Lower lobe of right lung (tissue), 2 donors: Measurements from ENCODE around the gene RSAD1. TPM values are rescaled to one million over a fixed set of nuclear protein-coding genes. Genes with fewer than 3 reads are reported as not detected.

ENCODE experiments used
- ATAC-seq, 2 donors: fragments of 200-7000 bp; cut with Tn5 transposase; one replicate each; pipeline ENCODE4 v1.9.1; 2020 to 2022; ENCODE audit warnings: mild to moderate bottlenecking in 2 of 2, moderate library complexity in 2 of 2
- DNase-seq: peaks from one replicate; pipeline ENCODE4 v3.0.0-alpha.2; 2020
- H3K27ac ChIP-seq: fragments of 200-600 bp; one replicate; pipeline ENCODE4 v1.8.0; 2022
- H3K27me3 ChIP-seq: fragments of 200-600 bp; one replicate; pipeline ENCODE4 v1.8.0; 2022; ENCODE audit warnings: low read depth
- H3K36me3 ChIP-seq: fragments of 200-600 bp; one replicate; pipeline ENCODE4 v1.8.0; 2022; ENCODE audit warnings: mild to moderate bottlenecking
- H3K4me1 ChIP-seq: fragments of 200-600 bp; one replicate; pipeline ENCODE4 v1.8.0; 2022
- H3K4me3 ChIP-seq: fragments of 200-600 bp; one replicate; pipeline ENCODE4 v1.8.0; 2022; ENCODE audit warnings: mild to moderate bottlenecking
- H3K9me3 ChIP-seq: fragments of 200-600 bp; one replicate; pipeline ENCODE4 v1.8.0; 2022
- intact Hi-C: fragments of 100-400 bp; cut with DNase I; formaldehyde crosslinking; loops from one replicate; pipeline ENCODE4 v1.11.0; 2022
- total RNA-seq: library from RNA; stranded (reverse); fragmentation: NEBNext Ultra II Directional; extraction: Animal tissue kit (Norgen Biotek cat#: 25700); gene quantifications from one replicate; pipeline ENCODE4 v1.2.1, GENCODE V29; 2021
- TF ChIP-seq, protein P1 (sequence below): fragments of 200-600 bp; IDR thresholded peaks from one replicate; pipeline ENCODE4 v1.8.0; 2022; ENCODE audit warnings: antibody characterized with exemption, mild to moderate bottlenecking
- donor health status: DM: no; HTN: yes; CAD: no; lungs with severe emphysema.

The RSAD1 gene
- total RNA-seq, 1 donor from 2014 or later = 29.2 TPM

GRCh38 chr17:50460831-50461526 is 17.7 kb upstream of the RSAD1 start:
- Histone ChIP-seq H3K4me1 (no peaks in the 10 kb centered on the region), H3K9me3 (no peaks in the 10 kb centered on the region), H3K27ac (no peak overlapping the region), H3K36me3 (peaks cover 25% of the 10 kb centered on the region), H3K27me3 (no peaks in the 10 kb centered on the region), H3K4me3 (no peak overlapping the region)
- DNase-seq (no peak), ATAC-seq (no peak)
- intact Hi-C loops = no loop called here
- TF ChIP-seq, protein P1, sequence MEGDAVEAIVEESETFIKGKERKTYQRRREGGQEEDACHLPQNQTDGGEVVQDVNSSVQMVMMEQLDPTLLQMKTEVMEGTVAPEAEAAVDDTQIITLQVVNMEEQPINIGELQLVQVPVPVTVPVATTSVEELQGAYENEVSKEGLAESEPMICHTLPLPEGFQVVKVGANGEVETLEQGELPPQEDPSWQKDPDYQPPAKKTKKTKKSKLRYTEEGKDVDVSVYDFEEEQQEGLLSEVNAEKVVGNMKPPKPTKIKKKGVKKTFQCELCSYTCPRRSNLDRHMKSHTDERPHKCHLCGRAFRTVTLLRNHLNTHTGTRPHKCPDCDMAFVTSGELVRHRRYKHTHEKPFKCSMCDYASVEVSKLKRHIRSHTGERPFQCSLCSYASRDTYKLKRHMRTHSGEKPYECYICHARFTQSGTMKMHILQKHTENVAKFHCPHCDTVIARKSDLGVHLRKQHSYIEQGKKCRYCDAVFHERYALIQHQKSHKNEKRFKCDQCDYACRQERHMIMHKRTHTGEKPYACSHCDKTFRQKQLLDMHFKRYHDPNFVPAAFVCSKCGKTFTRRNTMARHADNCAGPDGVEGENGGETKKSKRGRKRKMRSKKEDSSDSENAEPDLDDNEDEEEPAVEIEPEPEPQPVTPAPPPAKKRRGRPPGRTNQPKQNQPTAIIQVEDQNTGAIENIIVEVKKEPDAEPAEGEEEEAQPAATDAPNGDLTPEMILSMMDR = no peak

DNA sequence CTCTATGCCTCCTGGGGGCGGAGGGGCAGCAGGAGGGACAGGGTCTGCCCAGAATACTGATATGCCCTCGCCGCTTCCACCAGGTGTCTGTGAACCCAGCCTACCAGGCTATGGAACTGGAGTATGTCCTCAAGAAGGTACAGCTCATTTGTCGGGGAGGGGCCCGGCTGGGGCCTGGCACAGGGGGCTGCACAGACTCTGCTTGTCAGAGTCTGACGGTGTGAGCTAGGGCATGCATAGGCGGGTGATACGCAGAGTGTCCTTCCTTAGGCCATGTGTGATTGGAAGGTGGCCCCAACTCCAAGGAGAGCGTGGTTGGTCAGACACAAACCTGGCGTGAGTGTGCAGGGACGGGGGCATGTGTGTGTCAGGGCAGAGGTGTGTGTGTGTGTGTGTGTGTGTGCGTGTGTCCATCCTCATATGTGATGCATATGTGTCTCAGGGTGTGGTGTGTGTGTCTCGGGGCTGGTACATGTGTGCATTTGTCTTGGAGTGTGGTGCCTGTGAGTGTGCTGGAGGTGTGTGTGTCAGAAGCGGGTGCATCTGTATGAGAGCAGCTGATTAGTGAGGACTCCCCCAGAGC is 17.0 kb upstream of the RSAD1 start:
- H3K27ac ChIP-seq = no peak overlapping the region
- H3K4me1 ChIP-seq = no peaks in the 10 kb centered on the region
- TF ChIP-seq, protein P1 = no peak
- ATAC-seq = no peak
- intact Hi-C loops = no loop called here
- no peaks in the 10 kb centered on the region for H3K9me3 ChIP-seq
- H3K36me3 ChIP-seq = peaks cover 25% of the 10 kb centered on the region
- no peaks in the 10 kb centered on the region for H3K27me3 ChIP-seq
- H3K4me3 ChIP-seq = no peak overlapping the region
- DNase-seq = no peak

DNA sequence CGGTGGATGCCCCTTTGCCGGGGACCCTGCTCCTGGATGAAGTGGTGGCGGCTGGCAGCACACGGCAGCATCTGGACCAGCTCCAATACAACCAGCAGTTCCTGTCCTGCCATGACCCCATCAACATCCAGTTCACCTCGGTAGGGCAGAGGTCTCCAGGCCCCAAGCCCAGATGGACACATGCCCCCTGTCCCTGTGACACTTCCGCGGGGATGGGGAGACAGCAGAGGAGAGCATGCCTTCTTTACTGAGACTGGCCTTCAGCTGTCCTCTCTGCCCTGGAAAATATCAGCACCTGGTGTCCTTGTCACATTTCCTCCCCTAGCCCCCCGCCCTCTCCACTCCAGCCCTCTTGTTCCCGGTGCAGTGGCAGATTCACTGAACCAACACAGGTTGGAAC is 16.2 kb upstream of the RSAD1 start:
- DNase-seq (no peak), ATAC-seq (no peak)
- H3K9me3 ChIP-seq = no peaks in the 10 kb centered on the region
- H3K27ac ChIP-seq = no peak overlapping the region
- H3K27me3 ChIP-seq = no peaks in the 10 kb centered on the region
- peaks cover 25% of the 10 kb centered on the region for H3K36me3 ChIP-seq
- intact Hi-C loops = no loop called here
- TF ChIP-seq, protein P1 = no peak
- no peaks in the 10 kb centered on the region for H3K4me1 ChIP-seq
- no peak overlapping the region for H3K4me3 ChIP-seq

DNA sequence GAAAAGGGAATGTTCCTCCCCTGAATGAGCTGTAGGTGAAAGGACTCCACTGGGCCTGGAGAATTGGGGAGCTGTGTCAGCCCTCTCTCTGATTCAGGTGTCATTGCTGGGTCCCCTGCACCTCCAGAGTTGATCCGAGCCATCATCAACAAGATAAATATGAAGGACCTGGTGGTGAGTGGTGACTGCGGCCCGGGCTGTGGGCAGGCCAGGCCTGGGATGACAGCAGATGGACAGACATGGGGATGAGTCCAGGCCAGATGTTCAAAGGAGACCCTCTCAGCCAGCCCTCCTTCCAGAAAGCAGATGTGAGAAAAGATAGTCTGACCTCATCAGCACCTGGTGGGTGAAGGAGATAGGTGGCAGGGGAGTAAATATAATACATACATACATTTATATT is 14.5 kb upstream of the RSAD1 start:
- TF ChIP-seq, protein P1 = no peak
- no peak for DNase-seq
- Histone ChIP-seq H3K36me3 (peaks cover 25% of the 10 kb centered on the region), H3K4me1 (peaks cover 9% of the 10 kb centered on the region), H3K27me3 (peaks cover 11% of the 10 kb centered on the region), H3K4me3 (no peak overlapping the region), H3K27ac (no peak overlapping the region), H3K9me3 (no peaks in the 10 kb centered on the region)
- ATAC-seq = no peak
- intact Hi-C loops = no loop called here

DNA sequence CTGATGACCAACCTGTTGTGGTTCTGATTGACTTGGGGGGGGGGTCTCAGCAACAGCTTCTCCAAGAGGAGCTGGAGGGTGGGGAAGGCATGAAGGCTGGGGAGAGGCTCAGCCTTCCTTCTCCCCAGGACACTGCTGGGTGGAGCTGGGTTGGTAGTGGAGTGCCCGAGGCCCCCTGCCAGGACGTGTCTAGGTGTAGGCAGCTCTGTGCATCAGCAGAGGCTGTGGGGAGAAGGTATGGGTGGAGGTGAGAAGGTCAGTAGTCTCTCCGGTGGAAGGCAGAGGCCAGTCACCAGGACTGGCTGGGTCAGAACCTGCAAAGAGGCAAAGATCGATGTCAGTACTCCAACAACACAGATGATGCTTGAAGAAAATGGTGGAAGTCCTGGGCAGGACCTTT is 13.9 kb upstream of the RSAD1 start:
- ATAC-seq (no peak), DNase-seq (no peak)
- Histone ChIP-seq H3K4me3 (no peak overlapping the region), H3K27ac (no peak overlapping the region), H3K27me3 (peaks cover 11% of the 10 kb centered on the region), H3K4me1 (peaks cover 13% of the 10 kb centered on the region), H3K9me3 (no peaks in the 10 kb centered on the region), H3K36me3 (peaks cover 25% of the 10 kb centered on the region)
- intact Hi-C loops = no loop called here
- TF ChIP-seq, protein P1 = no peak
